HS-27A (cell line): ENCODE results near the gene NKAP.
"Not testable (repeated sequence)": the region's sequence is repeated elsewhere in the genome, so short reads cannot be mapped to it uniquely, and the experiment has no call there.

ENCODE experiments used
- DNase-seq: peaks from one replicate; pipeline ENCODE4 v3.0.0-alpha.2; 2012; ENCODE audit warnings: low read depth, missing footprints

Gene NKAP

DNA sequence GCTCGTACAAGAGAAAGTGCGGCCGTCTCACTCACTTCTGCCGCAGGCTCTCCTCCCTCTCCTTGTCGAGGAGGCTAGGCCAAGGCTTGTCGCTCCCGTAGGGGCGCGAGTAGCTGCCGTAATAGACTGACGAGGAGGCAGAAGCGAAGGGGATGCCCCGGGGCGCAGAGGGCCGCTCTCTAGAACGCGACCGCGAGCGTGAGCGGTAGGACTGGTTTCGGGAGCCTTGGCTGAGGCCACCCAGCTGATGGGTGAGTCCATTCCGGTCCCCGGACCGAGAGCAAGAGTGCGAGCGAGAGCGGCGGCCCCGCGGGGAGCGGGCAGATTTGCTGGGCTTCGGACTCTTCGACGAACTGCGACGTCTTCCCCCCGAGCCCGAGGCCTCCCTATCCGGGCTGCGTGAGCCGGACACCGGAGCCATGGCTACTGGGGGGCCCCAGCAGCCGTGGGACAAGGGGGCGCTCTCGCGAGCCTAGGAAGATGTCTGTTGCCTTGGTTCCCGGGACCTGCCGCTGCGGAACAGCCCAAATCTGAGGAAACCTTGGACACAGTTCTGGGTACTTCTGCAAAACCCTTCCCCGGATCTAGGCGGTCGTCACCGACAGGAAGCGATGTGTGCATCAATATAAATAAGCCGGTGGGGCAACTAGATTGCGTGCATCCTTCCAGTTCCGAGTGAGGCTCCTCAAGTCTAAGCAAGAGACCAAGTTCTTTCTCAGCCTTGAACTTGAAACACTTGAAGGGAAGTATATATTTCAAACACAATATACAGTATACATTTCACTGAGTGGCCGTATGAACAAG is at the start of gene NKAP:
NKAP (minus strand) TSS at position 567 of the 804 bp plus-strand sequence; CDS start at position 421, 146 bp downstream.
- peak; percentile 84 for DNase-seq

- DNase-seq: no peak
These were observed 47.6 kb upstream of the NKAP start for GRCh38 chrX:119991005-119991787.

DNA sequence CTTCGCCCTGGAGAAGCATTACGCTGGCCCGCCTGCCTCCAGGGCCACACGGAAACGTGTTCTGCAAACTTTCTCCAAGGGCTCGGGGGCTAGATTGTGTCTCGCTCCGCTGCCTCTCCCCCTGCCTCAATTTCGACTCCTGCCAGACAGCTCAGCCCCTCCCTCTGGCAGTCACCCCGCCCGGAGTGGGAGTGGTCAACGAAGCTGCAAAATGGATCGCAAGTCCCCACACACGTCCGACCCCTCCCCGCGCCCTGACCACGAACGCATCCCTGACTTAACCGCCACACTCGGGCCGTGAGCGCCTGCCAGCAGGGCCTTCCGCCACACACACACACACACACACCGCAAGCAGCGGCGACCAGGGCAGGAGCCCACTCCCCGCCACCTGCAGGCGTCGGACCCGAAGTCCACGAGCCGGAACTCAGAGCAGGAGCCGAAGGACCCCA is 47.0 kb upstream of the NKAP start:
- DNase-seq: no peak

GRCh38 chrX:119989905-119990555 is 46.5 kb upstream of the NKAP start:
- DNase-seq: no peak

- DNase-seq: no peak
These were observed 42.7 kb upstream of the NKAP start for GRCh38 chrX:119986203-119986602.

DNA sequence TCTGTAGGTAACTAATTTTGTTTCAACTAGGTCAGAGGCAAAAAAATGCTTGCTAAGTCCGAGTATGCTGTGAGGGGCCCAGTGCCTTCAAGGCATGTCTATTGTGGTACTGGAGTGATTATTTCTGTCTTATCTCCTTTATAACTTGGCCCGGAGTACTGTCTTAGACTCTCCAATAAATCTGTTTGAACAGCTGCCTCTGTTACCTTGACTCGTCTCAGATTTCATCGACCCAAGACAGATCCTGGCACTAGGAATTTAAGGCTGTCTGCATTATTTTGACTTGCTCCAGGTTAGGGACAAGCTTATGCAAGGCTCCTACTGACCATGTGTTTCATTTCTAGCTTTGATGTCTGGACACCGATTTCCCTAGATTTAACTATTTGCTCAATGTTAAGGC is 41.1 kb upstream of the NKAP start:
- no peak for DNase-seq

DNA sequence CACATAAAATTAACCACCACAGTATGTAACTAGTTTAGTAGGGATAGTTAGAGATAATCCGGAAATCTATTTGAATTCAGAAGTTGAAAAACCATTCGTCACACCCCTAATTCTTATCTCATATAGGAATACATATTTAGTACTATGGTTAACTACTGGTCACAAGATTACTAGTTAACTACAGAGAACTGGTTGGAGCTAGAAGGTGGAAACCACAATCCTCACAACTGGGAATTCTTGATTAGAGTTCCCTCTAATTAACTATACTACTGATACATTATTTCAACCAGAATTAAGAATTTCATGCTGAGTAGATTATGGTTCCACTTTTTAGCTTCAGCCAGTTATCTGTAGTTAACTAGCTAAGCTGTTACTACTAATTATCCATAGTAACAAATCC is 39.9 kb upstream of the NKAP start:
- no peak for DNase-seq

GRCh38 chrX:119982145-119982544 is 38.6 kb upstream of the NKAP start:
- DNase-seq: no peak

GRCh38 chrX:119981286-119982070 is 37.9 kb upstream of the NKAP start:
- DNase-seq: no peak

GRCh38 chrX:119977172-119977571 is 33.6 kb upstream of the NKAP start:
- DNase-seq: not testable (repeated sequence)

DNA sequence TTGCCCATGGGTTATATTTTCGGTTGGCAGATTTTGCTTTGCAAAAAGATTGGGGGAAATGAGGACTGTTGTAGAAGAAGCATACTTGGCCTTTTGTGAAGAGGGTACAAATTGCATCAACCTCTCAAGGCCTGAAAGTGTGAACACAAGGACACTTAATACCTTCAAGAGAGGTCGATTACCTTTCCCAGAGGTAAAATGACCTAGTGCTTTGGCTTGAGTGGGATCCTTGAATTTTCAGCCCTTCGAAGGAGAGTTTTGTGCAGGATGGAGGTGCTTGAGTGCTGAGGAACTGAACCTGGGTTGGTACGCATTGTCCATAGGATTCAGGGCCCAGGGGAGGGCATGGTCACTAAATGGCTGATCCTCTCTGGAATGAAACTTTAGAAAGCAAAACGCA is 27.6 kb upstream of the NKAP start:
- DNase-seq: no peak

DNA sequence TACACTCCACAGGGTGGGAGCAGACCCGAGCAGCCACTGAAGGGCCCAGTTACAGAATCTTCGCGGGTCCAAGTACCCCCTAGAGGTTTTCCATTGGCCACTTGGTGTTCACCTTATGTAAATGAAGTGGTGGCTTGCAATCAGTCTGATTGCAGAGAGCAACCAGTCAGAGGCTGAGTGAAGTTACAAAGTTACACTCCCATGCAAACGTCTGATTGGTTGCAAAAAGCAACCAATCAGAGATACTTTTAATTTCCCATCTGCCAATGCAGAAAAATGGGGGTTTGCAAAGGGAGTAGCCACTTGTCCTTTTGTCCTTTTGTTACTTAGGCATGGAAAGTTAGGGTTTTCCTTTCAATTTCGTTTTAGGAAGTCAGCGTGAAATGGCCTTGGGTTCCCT is 27.0 kb upstream of the NKAP start:
- no peak for DNase-seq

DNA sequence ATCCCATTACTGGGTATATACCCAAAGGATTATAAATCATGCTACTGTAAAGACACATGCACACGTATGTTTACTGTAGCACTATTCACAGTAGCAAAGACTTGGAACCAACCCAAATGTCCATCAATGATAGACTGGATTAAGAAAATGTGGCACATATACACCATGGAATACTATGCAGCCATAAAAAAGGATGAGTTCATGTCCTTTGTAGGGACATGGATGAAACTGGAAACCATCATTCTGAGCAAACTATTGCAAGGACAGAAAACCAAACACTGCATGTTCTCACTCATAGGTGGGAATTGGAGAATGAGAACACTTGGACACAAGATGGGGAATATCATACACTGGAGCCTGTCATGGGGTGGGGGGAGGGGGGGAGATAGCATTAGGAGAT is 23.3 kb upstream of the NKAP start:
- DNase-seq: not testable (repeated sequence)

GRCh38 chrX:119960625-119961024 is 17.1 kb upstream of the NKAP start:
- DNase-seq: no peak

- DNase-seq: not testable (repeated sequence)
These were observed 12.4 kb upstream of the NKAP start for GRCh38 chrX:119955807-119956570.

DNA sequence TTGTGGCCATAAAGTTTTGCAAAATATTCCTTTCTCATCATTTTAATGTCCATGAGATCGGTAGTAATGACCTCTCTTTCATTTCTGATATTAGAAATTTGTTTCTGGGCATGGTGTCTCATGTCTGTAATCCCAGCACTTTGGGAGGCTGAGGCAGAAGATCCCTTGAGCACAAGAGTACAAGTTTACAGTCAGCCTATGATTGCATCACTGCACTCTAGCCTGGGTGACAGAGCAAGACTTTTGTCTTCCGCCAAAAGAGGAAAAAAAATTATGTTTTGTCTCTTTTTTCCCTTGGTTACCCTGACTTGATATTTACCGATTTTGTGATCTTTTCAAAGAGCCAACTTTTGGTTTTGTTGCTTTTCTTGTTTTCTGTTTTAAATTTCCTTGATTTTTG is 10.8 kb upstream of the NKAP start:
- no peak for DNase-seq

GRCh38 chrX:119948381-119948780 is 4.8 kb upstream of the NKAP start:
- no peak for DNase-seq

DNA sequence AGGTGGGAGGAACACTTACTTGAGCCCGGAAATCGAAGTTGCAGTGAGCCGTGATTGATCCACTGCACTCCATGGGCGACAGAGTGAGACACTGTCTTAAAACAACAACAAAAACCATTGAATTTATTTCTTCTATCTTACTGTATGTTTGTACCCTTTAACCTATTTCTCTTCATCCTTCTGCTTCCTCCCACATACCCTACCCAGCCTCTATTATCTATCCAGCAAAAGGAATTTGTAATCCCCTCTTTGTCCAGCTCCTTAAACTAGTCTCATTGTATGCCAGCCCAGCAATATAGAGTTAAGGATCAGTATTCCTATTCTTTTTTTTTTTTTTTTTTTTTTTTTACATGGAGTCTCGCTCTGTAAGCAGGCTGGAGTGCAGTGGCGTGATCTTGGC is 1.9 kb upstream of the NKAP start:
- no peak for DNase-seq

DNA sequence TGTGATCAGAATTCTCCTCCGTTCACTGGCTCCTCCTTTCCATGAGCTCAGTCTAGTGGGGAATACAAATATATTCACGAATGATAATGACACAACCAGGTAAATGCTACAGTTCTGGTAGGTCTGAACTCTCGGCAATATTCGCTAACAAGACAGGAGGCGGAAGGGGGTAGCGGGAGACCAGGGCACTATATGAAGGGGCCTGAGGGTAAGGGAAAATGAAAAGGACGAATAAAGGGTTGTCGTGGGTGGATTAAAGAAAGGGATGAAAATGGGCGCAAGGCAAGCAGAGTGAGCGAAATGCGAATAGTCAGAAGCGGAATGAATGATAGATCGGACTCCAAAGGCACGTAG is 743 bp downstream of the NKAP start:
- no peak for DNase-seq

DNA sequence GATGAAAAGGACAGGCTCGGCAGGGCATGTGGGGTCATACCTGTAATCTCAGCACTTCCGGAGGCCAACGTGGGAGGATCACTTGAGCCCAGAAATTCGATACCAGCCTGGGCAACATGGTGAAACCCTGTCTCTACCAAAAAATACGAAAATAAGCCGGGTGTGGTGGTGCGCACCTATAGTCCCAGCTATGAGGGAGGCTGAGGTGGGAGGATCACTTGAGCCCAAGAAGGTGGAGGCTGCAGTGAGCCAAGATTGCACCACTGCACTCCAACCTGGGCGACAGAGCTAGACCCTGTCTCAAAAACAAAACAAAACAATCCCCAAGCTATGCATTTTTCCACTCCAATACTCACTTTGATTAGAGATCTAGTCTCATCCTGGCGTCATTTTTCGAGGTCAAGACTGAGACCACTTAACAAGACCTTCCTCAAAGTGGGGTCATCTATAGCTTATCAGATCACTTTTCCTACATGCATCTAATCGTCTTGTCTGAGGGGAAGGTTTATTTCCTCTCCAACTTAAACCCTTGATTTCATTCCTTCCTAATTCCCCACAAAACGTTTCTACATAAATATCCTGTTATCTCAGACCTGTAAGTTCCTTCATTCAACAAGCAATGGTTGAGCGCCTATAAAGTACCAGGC is 1.3 kb downstream of the NKAP start:
- no peak for DNase-seq

GRCh38 chrX:119941336-119941735 is 2.2 kb downstream of the NKAP start:
- no peak for DNase-seq
